HEK293 (cell line): ENCODE measurements around the gene ASCC1.

Source experiments
- CTCF ChIP-seq: fragments of 450-650 bp; formaldehyde crosslinking; IDR thresholded peaks from 2 replicates; pipeline ENCODE4 v1.5.1; 2016; ENCODE audit warnings: missing biosample characterization, missing genetic modification characterization
- KLF1 ChIP-seq: fragments of 450-650 bp; formaldehyde crosslinking; IDR thresholded peaks from 2 replicates; pipeline ENCODE4 v1.5.1; 2016; ENCODE audit warnings: missing biosample characterization, missing genetic modification characterization
- YY2 ChIP-seq: fragments of 450-650 bp; formaldehyde crosslinking; IDR thresholded peaks from 2 replicates; pipeline ENCODE4 v1.5.1; 2016; ENCODE audit warnings: missing biosample characterization, missing genetic modification characterization
- ZNF121 ChIP-seq: fragments of 450-650 bp; formaldehyde crosslinking; IDR thresholded peaks from 2 replicates; pipeline ENCODE4 v1.5.1; 2016; ENCODE audit warnings: missing biosample characterization, missing genetic modification characterization
- ZNF175 ChIP-seq: fragments of 450-650 bp; formaldehyde crosslinking; IDR thresholded peaks from 2 replicates; pipeline ENCODE4 v1.5.1; 2016; ENCODE audit warnings: missing biosample characterization, missing genetic modification characterization
- ZNF24 ChIP-seq: fragments of 450-650 bp; formaldehyde crosslinking; IDR thresholded peaks from 2 replicates; pipeline ENCODE4 v1.5.1; 2016; ENCODE audit warnings: missing biosample characterization, missing genetic modification characterization
- ZNF274 ChIP-seq, 2 experiments: fragments of 200-500 bp in 1 of 2; fragments of 450-650 bp in 1 of 2; sonication (Bioruptor generic) in 1 of 2; formaldehyde crosslinking in 1 of 2; IDR thresholded peaks; 2 replicates each; pipeline versions ENCODE4 v1.5.1 to v1.6.1; 2014 to 2016; ENCODE audit warnings: borderline replicate concordance in 1 of 2, inconsistent platforms in 1 of 2, low read length in 1 of 2, missing biosample characterization in 1 of 2, missing genetic modification characterization in 1 of 2
- ZNF621 ChIP-seq: fragments of 450-650 bp; formaldehyde crosslinking; IDR thresholded peaks from 2 replicates; pipeline ENCODE4 v1.5.1; 2017; ENCODE audit warnings: missing biosample characterization, missing genetic modification characterization

DNA sequence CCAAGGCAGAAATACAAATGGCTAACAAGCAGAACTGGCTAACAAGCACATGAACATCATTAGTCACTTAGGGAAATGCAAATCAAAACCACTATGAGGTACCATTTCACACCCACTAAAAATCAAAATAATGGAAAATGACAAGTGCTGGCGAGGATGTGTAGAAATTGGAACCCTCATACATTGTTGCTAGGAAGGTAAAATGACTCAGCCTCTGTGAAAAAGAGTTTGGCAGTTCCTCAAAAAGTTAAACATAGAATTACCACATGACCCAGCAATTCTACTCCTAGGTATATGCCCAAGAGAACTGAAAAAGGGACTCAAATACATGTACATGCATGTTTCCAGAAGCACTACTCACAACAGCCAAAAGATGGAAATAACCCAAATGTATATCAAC lies 53.1 kb downstream of the ASCC1 start:
- no peak for TF ChIP-seq CTCF
- TF ChIP-seq ZNF274 (IDR thresholded peaks at IDR 0.05; ENCODE audit: low read length): no peak
- TF ChIP-seq ZNF274 (tag by site-specific recombination; IDR thresholded peaks at IDR 0.05; ENCODE audit: borderline replicate concordance): no peak
- no peak for TF ChIP-seq ZNF24 (tag by site-specific recombination)
- TF ChIP-seq YY2 (tag by site-specific recombination): no peak
- no peak for TF ChIP-seq ZNF175 (tag by site-specific recombination)
- no peak for TF ChIP-seq ZNF621 (tag by site-specific recombination)
- no peak for TF ChIP-seq ZNF121 (tag by site-specific recombination)
- TF ChIP-seq KLF1 (tag by site-specific recombination): no peak
